Renal pelvis (tissue), 12 donors: ENCODE measurements around the gene OR10T2. TPM values are rescaled to one million over a fixed set of nuclear protein-coding genes. Genes with fewer than 3 reads are reported as not detected.
"Not testable (repeated sequence)": the region's sequence is repeated elsewhere in the genome, so short reads cannot be mapped to it uniquely, and the experiment has no call there.

Experiments
- DNase-seq: peaks from one replicate; pipeline ENCODE4 v3.0.0-alpha.2; 2013
- long read RNA-seq, 16 experiments: transcript quantifications; one replicate each; lab custom pipeline, GENCODE V29; 2026
- polyA plus RNA-seq, 3 donors: library from polyadenylated mRNA; unstranded; fragments of 120-200 nt; gene quantifications; one replicate each; pipeline ENCODE4 v1.2.1, GENCODE V29; 2013; ENCODE audit not compliant: insufficient read length in 3 of 3

OR10T2 gene, protein sequence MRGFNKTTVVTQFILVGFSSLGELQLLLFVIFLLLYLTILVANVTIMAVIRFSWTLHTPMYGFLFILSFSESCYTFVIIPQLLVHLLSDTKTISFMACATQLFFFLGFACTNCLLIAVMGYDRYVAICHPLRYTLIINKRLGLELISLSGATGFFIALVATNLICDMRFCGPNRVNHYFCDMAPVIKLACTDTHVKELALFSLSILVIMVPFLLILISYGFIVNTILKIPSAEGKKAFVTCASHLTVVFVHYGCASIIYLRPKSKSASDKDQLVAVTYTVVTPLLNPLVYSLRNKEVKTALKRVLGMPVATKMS
- not detected for polyA plus RNA-seq
- long read RNA-seq, donor 1: 0 reads
- long read RNA-seq, donor 2: 0 reads
- long read RNA-seq, donor 3: 0 reads
- long read RNA-seq, donor 4: 0 reads
- long read RNA-seq, donor 5: 0 reads
- long read RNA-seq, donor 6: 0 reads
- long read RNA-seq, donor 7: 0 reads
- long read RNA-seq, donor 8: 0 reads
- long read RNA-seq, donor 9: 0 reads
- long read RNA-seq, donor 10: 0 reads
- long read RNA-seq, donor 11: 0 reads
- long read RNA-seq, donor 12: 0 reads
- long read RNA-seq, donor 13: 0 reads
- long read RNA-seq, donor 14: 0 reads
- long read RNA-seq, donor 15: 0 reads
- long read RNA-seq, donor 16: 0 reads

DNA sequence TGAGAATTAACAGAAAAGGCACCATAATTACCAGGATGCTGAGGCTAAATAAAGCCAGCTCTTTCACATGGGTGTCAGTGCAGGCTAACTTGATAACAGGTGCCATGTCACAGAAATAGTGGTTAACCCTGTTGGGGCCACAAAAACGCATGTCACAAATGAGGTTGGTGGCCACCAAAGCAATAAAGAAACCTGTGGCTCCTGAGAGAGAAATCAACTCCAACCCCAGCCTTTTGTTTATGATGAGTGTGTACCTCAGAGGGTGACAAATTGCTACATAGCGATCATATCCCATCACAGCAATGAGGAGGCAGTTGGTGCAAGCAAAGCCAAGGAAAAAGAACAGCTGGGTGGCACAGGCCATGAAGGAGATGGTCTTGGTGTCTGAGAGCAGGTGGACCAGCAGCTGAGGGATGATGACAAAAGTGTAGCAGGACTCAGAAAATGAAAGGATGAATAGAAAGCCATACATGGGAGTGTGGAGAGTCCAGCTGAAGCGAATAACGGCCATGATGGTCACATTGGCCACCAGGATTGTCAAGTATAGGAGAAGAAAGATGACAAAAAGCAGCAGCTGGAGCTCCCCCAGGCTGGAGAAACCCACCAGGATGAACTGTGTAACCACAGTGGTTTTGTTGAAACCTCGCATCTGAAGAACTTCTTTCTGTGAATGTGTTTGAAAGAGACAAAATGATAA lies at the start of gene OR10T2:
TSS of gene OR10T2 (minus strand) at position 649 of the 697 bp plus-strand sequence. CDS start at position 649, 0 bp downstream.
- no peak for DNase-seq

DNA sequence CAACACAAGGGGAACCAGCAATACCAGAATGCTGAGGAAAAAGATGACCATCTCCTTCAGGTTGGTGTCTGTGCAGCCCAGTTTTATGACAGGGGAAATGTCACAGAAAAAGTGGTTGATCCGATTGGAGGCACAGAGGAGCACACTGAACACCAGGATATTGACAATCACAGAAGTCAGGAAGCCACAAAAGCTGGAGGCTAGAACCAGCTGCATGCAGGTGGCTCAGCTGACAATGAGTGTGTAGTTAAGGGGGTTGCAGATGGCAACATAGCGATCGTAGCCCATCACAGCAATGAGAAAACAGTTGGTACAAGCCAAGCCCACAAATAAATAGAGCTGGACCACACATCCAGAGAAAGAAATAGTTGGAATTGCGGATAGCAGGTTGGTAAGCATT lies 46.1 kb upstream of the OR10T2 start:
- no peak for DNase-seq

DNA sequence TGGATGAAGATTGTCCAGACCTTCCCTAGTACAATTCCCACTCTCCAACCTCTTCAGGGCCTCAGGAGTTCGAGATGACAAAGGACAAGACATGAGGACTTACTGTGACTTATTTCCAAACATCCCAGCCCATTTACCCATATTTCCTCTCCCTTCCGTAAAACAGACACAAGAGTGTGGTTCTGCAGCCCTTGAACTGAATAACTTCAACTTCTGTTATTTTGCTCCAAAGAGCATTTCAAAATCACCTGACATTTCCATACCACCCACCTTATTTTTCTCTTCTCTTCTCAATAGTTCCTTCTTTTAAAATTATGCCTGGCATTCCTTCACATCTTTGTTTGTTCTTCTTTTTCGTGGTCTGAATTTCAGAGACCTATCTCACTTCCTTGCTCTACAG lies 35.5 kb upstream of the OR10T2 start:
- no peak for DNase-seq

DNA sequence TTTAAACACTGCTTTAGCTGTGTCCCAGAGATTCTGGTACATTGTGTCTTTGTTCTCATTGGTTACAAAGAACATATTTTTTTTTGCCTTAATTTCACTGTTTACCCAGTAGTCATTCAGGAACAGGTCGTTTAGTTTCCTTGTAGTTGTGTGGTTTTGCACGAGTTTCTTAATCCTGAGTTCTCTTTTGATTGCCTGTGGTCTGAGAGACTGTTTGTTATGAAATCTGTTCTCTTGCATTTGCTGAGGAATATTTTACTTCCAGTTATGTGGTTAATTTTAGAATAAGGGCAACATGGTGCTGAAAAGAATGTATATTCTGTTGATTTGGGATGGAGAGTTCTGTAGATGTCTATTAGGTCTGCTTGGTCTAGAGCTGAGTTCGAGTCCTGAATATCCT lies 30.9 kb upstream of the OR10T2 start:
- DNase-seq: not testable (repeated sequence)

DNA sequence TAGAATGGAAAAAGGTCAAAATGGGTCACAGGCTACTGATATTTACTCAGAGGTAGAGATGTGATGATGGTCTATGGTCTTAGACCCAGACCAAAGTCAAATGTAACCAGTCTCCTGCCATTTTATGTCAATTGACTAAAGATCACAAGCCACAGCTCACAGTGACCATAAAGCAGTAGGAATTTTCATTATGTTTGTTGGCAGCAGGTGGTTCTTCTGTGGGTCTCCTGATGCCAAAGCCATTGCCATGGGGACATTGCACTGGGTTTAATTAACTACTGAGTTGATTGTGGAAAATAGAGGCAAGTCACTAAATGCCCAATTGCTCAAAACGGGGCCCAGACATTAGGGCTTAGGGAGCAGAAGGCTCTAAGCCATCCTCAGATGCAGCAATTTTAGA lies 26.9 kb upstream of the OR10T2 start, which contains the start of gene OR10K2:
TSS of gene OR10K2 (minus strand) at position 101 of the 400 bp plus-strand sequence. CDS start 5,371 bp downstream, outside the sequence.
- no peak for DNase-seq

DNA sequence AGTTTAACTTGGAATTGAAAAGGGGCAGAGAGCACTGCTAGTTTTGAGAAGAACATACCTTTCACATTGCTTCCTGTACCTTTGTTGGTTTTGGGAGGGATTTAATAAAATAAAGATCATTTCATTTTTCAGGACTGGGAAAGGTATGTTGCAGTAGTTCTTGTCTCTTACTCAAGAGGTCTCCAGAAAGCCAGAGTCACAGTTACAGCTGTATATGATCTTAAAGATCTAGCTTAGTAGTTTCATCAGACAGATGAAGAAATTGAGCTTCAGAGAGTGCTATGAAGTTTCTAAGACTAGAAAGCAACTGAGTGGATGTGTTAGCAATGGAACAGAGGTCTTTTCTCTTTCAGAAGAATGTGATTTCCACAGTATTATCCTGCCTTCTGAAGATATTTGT lies 25.8 kb upstream of the OR10T2 start:
- DNase-seq: no peak

DNA sequence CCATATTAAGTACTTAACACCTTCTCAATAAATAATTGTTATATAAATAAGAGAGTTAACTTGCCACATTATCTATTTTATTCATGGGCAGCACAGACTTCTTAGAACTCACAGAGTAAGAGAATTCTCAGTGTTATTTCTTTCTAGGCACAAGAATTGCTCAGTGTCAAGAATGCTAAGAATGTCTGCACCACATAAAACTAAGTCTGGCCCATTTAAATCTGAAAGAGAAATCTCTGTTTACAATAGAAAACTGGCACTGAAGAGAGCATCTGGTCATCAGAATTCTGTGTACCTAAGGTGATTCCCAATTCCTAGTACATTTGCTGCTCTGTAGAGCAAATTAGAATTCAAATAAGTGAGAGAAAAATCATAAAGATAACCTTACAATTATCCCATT lies 22.9 kb upstream of the OR10T2 start:
- DNase-seq: no peak

DNA sequence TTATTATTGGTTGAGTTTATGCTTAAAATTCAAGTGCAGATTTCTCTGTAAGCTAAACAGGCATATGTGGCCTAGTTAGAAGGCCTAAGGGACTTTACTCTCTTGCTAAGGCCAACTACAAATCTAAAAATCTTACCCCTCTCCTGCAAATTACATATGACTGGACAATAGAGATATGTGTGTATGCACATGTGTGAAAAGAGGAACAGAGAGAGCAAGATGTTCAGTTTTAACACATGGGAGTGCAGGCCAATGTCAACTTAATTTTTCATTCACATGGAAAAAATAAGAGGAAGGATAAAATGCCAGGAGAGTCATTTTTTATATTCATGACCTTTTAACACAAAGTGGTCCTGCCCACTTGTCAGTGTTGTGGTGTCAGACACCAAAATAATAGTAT lies 18.3 kb upstream of the OR10T2 start:
- DNase-seq: no peak

DNA sequence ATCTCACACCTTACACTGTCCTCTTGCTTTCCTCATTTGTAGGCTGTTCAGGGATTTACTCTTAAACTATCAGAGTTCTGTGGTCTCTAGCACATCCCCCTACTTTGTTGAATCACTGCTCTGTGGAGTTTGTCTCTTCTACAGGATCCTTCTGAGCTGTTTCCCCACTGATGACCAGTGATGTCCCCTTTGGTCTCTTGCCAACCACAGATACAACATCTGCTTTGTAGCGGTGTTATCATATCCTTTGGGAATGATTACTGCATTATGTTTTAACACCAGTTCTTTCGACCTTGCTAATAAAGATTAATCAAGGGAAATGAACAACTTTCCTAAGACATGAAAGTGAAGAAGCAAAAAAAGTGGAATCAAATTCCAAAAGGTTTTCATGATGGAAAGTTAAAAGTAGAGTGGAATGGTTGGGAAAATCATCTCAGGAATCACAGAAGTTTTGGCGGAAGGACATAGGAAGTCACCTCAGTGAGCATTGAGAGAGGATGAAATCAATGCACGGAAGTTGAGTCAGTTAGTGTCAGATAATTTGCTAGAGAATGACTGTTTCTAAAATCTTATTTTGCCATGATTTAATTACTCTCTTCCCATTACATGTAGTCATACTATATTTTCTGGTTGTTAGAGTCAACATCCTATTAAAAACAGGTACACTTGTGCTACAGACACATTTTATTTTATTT lies 15.5 kb upstream of the OR10T2 start:
- no peak for DNase-seq

DNA sequence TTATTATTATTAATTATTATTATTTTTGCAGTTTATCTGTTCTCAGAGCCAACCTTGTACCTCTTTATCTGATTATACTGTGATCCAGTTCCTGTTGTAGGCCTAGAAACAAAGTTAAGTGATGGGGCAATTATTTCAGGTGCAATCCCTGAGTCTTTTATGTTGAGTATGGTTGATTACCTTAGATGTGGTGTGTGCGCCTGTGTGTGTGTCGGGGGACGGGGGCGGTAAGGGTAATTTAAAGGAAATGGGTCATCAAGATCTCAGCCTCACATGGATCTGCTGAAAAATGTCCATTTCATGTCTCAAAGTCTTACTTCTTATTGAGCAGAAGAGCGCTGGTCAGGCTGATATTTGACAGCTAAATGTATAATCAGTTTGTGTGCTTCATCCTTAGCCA lies 7.8 kb upstream of the OR10T2 start:
- DNase-seq: no peak

DNA sequence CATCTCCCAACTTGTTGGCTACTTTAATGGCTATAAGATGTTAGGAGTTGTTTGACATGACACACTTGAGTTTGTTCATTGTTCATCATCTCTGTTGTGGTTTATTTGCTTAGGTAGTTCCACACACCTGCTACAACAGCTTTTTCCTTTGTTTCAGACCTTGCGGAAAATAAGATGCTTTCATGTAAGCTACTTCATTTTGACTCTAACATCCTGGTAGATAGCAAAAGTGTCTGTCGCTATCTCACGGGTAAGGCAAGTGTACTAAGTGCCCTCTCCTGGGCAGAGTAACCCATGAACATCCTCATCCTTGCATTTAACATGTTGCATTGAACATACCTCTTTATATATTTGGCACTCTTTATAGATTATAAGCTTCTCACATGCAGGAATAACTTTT lies 1.6 kb upstream of the OR10T2 start:
- DNase-seq: no peak

DNA sequence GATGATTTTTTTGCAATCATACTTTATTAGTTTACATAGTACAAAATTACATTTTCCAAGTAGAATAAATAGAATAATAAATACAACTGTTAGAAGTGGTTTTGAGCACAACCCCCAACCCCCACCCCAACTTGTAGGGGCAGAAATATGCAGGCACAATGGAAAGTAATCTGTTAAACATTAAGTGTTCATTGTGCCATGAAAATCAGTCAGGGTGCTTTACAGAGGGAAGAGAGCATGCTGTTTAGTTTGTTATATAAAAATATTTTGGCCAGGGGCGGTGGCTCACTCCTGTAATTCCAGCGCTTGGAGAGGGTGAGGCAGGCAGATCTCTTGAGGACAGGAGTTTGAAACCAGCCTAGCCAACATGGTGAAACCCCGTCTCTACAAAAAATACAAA lies 2.6 kb downstream of the OR10T2 start:
- DNase-seq: peak; percentile 4

DNA sequence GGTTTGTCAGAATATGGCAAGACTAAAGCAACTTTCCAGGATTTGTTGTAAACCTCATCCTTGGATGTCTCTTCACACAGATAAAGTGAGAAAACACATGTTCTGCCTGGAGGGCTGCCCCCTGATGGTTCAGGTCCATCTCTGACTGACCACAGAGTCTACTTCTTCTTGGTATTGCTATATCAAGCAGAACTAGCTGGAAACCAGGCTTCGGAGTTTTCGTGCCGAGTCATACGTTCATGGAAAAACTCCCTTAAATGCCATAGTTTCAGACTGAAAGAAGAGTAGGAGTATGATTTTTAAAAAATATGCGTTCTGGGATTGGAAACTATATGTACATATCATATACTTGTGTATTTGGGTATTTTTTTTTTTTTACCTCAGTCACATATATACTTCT lies 5.8 kb downstream of the OR10T2 start:
- DNase-seq: no peak

DNA sequence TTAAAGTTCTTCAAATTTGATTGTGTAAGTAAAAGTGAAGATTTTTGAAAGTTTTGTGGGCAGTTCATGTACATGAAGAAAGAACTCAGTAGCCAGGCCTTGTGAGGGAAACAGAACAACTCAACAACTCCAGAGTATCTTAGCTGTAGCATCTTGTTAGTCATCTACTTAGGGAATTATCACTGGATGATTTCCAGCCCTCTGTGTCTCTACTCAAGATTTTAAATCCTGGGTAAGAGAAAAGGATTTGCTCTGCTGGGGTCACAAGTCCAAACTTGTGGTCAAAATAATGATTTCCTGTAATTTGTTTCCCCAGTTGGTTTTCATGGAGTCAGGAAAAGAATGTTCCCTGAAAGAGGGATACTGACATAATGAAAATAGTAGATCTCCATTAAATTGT lies 8.2 kb downstream of the OR10T2 start:
- no peak for DNase-seq

DNA sequence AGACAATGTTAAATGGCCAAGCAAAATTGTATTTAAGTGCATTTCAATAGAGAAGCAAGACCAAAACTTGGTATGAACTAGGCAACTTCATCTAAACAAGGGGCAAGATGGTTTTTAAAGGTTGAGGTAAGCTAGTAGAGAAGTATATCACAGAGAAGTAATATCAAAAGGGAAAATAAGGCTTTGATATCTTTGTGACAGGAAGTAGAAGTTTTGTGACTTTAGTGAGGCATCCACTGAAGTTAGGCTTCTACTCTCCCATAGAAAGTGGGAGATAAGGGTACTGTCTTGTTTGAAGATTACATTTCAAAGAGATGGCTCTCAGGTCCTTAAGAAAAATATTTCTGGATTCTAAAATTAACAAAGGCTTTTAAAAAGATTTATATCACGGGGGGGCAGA lies 8.9 kb downstream of the OR10T2 start:
- DNase-seq: no peak

DNA sequence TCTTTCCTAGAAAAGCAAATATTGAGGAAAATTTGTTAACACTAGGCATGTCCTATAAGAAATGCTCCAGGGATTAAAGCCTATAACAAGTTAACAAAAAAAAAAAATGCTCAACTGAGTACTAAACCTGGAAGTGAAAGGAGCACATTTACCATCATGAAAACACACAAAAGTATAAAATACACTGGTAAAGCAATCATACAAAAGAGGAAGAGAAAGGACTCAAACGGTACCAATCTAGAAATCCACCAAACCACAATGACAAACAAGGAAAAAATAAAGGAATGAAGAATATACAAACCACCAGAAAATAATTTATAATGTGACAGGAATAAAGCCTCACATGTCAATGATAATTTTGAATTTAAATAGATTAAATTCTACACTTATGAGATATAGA lies 24.4 kb downstream of the OR10T2 start:
- DNase-seq: no peak

DNA sequence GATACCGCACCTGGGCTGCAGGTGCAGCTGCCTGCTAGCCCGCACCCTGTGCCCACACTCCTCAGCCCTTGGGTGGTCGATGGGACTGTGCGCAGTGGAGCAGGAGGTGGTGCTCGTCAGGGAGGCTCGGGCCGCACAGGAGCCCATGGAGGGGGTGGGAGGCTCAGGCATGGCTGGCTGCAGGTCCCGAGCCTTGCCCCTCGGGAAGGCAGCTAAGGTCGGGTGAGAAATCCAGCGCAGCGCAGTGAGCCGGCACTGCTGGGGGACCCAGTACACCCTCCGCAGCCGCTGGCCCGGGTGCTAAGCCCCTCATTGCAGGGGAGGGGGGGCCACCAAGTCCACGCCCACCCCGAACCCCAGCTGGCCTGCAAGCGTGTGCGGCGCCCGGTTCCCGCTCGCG lies 25.2 kb downstream of the OR10T2 start:
- DNase-seq: not testable (repeated sequence)

DNA sequence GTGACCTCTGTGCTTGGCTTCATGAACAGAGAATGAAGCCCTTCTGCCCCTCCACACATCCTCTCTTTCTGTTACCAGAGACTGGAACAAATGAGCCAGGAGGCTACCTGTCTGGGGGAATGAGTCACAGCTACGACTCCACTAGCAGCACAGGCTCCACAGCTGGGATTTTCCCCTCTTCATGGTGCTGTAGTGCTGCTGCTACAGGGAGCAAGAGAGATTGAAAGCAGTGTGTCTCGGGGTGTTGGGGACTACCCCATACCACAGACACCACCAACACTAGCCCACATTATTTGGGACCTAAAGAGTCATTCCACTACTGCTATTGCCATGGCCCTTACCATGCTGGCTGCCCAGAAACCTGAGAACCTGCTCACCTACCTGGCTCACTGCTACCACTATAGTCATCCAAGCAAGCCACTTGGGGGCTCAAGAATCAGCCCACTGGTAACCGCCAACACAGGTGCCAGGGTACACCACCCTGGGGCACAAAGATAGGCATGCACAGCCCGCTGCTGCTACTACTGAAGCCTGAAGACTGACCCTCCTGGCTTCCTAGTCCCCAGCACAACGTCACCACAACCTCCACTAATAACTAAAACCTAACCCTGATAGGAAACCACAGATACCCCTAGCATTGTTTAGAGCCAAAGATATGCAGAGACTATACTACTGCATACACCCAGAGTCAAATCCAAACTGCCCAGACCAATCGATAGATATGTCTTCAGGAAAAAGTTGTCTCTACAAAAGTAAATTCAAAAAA lies 27.9 kb downstream of the OR10T2 start:
- no peak for DNase-seq

DNA sequence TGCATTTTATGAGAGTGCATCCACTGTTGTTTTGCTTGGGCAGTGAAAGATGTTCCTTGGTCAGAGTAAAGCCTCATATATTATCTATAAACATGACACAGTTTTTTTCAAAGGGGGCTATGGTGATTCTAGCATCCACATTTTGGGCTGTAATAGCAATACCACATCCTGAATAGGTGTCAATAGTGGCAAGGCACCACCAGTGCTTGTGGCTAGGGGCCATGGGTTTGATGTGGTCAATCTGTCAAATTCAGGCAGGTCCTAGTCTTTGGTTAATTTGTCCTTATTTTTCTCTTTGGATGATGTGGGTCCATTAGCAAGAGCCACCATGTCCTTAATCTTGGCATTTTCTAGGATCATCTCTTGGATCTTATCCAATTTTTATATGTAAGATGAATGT lies 32.5 kb downstream of the OR10T2 start:
- DNase-seq: no peak

DNA sequence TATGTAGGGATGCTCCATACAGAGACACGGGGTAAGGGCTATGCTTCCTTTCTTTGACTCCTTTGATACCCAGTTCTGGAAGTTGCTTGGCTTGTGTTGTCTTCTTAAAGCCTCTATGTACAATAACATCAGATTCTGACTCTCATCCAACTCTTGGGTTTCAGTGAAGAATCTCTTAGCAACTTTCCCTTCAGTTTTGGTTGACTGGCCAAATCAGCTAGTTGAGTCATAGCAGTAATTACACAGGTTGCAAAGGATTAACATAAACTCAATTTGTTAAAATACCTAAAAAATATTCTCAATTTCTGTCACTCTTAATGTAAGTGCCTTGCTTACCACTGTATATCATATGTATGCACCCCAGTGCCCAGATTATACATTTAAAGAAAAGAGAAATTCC lies 36.3 kb downstream of the OR10T2 start:
- DNase-seq: no peak

DNA sequence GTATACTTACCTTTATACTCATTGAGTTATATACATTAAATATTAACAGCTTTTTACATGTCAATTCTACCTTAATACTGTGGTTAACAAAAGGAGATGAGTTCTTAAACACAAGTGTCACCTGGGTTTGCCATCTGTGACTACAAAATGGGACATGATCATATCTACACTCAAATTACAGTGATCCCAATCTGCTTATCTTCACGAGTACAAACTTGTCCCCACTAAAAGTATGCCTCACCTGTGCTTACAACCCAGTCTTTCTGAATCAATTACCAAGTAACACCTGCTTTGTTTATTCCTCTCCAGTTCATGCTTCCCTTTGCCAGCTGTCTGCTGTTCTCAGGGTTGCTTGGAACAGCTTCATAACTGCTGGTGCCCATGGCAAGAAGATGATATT lies 36.8 kb downstream of the OR10T2 start:
- DNase-seq: no peak
